ENCODE data around the gene FCN1.

Gene FCN1

DNA sequence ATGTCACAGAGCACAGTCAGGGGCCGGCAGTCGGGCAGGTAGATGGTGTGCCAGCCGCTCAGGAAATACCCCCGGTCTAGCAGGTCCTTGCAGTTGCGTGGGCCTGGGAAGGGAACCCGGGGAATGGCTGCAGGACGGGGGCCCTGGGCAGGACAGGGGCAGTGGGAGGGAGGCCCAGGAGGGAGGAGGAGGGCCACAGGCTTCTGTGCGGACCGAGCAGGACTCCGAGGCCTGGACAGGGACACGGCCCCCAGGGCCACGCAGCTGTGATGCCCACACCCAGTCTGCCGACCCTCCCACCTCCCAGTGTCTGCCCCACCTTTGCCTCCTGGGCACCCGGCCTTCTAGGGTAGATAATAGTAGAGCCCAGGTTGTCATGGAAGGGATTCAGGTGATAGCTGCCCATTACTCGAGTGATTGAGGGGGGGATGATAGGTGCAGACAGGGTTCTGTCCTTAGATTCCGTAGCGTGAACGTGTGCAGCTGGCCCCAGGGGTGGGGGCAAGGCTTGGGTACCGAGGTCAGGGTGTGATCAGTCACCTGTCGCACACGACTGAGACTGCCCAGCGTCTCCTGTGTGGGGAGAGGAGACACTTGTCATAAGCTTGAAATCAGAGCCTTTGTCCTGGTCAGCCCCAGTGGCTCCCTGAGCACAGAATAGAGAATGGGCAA is 4.5 kb downstream of the FCN1 start:
- no peak for DNase-seq

DNA sequence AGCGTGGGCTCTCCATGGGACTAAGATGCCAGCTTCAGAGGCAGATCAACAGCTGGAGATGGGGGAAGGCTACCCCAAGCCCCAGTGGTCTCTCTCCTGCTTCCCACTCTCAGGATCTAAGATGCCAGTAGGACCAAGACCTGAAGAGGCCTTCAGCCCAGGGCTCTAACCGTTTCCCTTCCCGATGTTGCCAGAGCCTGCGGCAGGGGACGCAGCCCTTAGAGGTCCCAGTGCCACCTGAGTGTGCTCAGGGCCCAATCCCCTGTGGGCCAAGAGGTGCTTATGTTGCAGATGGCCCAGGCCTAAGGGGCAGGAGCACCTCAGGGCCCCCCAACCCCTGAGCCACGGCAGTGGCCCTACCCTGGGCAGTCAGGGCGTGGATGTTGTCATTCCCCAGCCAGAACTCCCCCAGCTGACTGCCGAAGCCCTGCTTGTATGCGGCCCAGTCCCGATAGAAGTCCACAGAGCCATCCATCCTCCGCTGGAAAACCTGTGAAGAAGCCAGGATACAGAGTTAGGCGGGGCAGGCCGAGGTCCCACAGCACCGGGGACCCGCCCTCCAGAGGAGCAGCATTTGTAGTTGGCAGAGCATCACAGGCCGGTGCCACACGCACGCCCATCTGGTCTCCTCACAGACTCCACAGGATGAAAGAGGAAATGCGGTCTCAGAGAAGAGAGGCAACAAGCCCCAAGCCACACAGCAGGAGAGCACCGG is 5.4 kb downstream of the FCN1 start:
- no peak for DNase-seq

DNA sequence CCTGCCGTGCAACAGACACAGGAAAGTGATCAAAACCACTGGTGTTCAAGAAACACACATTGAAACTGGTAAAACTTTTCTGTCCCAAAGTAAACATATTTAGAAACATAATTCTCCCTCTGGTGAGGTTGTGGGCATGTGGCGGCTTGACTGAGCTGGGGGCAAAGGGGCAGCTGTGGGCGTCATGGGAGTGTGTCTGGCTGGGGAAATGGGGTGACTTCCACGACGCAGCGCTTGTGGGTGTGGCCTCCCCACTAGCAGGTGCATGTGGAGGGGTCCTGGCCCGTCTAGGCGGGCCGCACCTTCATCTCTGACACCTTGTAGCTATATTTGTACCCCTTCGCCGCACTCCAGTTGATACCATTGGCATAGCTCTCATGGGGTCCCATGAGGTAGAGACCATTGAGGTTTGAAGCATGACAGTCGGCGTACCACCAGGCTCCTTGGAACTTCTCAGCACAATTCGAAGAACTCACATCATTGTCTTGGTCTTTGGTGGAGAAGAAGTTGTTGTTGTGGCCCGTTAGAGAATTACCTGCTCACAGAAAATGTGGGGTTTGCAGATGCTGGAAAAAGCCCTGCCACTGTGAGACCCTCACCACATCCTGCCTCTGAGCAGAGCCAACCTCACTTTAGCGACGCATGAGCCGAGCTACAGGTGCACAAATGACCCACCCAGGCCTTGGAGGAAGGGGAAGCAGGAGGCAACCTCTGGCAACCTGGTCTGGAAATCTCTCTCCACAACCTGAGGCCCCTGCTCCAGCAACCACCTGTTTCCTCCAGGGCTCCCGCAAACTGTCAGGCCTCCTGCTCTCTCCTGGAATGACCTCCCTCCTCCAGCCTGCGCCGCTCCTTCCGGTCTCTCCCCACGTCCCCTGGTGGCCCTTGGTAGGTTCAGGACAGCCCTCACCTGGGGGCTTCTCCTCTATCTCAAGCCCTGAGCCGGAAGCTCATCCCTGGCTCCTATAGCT is 7.9 kb downstream of the FCN1 start:
- DNase-seq, result no peak

DNA sequence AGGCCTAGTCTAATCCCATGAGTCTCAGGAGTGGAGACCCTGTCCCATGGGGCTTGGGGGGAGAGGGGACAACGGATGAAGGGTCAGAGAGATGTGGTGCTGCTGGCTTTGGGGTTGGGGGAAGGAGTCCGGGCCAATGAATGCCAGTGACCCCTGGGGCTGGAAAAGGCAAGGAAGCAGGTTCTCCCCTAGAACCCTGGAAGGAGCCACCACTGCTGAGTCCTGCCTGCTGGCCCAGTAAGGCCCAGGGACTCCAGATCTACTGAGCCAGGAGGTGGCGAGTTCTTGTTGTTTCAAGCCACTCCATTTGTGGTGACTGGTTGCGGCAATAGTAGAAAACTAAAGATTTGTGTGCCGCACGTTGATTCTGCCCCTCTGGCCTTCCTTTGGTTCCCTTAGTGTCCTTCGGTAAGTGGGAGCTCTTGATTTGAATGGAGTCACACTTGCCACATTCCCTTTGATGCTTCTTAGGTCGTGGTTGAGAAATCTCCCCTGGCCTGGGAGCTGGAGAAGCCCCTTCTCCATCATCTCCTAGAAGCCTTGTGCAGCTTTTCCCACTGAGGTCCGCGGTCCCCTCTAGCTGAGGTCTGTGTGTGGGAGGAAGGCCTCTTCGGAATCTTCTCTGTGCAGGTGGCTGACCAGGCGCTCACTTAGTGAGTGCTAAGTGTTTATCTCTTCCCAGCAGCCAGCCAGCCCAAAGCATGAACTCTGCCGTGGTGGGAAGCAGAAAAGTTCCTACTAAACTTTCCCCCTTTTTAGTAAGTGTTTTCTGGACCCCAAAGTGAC is 9.0 kb downstream of the FCN1 start:
- DNase-seq, result peak; percentile 3

DNA sequence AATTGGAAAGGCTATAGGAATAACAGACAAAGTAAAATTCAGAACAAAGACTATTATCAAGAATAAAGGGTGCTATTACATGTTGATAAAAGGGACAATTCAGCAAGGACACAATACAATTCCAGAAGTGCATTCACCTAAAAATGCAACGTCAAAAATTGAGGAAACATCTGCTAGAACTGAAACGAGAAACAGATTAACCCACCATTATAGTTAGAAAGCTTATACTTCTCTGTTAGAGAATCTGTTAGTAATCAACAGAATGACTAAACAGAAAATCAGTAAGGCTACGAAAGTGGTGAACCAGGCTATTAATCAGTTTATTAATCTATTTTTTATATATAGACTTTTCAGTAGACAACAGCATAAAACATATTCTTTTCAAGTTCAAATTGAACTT is 14.8 kb downstream of the FCN1 start:
- DNase-seq, result no peak

DNA sequence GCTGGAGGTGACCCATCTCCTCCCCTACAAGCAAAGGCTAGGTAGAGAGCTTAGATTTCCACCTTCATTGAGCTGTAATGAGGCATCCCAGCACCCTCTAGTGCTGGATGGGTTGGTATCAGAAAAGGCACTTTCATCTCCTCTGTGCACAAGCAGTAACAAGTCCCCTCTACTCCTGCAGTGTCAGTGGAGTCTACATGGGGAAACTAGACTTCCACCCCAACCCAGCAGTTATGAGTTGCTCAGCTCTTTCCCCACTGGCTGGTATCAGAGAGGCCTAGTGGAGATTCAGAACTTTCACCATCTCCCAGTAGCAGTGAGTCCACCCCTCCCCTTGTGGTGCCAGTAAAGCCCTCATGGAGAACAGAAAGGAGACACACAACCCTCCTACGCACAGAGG is 17.9 kb downstream of the FCN1 start:
- no peak for DNase-seq

DNA sequence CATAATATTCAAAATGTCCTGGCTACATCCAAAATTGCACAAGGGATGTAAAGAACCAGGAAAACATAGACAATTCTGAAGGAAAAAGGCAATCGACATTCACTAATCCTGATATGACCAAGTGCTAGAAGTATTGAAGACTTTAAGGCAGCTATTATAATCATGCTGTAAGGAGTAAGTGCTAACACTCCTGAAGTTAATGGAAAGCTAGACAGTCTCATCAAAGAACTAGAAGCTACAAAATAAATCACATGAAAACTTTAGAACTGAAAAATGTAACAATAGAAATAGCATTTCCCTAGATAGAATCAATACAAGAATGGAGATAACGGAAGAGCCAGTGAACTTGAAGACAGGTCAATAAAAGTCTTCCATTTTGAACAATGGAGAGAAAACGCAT is 18.5 kb downstream of the FCN1 start:
- DNase-seq, result no peak

DNA sequence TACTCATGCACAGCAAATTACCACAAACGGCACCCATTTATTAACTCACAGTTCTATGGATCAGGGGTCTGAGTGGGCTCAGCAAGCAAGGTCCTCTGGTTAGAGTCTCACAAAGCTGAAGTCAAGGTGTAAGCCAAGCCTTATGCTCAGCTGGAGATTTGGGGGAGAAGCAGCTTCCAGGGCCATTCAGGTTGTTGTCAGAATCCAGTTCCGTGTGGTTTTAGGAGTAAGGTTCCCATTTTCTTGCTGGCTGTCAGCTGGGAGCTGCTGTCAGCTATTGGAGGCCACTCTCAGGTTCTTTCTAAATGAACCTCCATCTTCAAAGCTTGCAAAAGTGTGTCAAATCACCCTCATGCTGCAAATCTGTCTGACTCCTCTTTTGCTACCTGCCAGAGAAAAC is 19.4 kb downstream of the FCN1 start:
- no peak for DNase-seq

DNA sequence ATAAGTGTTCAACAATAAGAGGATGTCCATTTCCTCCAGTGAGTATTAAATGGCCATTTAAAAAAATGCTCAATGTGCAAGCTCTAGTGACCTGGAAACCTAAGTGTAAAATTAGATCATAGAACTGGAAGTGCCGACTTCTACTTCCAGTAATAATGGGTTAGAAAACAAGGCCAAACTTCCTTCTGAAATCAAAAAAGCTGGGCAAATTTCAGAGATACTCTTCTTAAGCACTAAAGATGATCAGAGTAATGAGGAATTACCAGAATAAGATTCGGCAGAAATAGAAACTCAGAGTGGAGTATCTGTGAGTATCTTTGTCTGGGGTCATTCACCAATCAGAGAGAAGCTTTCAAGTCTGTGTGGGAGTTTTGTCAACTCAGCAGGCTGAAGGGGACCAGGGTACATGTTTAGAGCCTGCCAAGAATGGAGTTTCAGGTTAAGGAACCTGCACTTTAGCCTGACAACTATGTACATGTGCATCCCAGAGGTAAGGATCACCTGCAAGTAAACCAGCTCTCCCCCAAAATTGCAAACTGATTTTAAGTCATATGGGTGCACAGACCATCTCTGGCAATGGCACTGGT is 20.0 kb downstream of the FCN1 start:
- DNase-seq, result no peak

DNA sequence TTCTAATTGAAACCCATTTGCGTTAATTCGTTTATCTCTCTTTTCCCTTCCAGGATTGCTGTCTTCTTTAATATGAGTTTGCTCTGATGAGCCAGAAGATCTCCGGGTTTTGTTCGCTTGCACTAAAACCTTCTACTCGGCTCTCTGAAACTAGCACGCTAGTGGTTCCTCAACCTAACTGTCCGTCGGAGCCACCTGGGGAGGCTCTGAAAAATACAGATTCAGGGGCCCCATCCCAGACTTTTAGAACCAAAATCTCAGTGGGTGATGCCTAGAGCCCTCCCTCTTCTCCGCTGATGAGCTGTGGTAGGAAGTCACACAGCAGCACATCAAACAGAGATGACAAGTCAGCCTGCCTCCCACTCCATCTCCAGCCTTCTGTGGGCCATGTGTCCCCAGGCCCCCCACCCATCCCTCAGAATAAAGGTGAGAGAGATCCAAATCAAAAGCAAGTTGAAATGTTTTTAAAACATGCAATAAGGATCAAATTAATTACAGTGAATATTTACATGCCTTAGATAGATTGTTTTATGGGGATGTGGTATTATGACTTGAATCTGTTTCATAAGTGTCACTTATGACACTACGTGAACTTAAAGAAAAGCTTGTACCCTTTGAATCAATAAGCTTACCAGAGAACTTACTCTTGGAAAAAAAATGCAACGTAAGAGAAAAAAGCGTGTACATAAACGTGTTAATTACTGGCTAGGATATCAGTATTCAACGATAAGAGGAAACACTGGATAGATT is 20.7 kb downstream of the FCN1 start:
- DNase-seq, result no peak

DNA sequence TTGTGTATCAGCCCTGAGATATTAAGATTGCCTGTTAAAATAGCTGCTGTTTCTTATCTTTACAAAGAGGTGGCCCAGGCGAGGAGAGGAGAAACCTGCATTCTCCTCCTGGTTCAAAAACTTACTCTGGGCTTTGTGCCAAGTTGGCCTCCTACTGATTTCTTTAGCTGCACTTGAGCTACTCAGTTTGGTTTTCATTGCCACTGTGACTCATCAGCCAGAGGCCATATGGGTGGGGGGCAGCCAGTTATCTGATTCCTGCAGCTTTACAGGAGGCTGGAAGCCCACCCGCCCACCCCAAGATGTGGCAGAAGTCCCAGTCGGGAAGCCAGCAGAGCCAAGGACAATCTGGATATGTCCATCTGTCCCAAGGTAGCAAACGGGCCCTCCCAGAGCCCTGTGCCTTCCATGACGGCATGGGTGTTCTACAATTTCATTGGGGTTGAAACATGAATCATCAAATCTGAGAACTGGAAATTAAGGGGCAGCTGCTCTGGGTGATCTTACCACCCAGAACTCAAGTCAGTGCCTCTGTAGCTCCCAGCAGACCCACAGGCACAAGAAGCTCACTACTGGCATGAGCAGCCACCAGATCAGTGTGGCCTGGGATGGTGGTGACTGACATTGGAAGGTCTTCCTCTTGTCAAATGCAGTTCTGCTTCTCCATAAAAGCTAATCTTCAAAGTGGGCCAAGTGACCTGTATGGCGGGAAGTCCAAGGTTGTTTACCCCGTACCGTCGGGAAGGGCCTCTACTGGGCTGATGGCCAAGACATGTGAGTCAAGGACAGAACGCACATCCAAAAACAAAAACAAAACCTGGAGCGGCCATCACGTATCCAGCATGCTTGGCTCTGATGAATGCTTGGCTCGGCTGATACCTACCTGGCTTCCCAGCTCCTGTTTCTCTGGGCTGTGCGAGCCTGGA is 21.5 kb downstream of the FCN1 start:
- DNase-seq, result no peak

DNA sequence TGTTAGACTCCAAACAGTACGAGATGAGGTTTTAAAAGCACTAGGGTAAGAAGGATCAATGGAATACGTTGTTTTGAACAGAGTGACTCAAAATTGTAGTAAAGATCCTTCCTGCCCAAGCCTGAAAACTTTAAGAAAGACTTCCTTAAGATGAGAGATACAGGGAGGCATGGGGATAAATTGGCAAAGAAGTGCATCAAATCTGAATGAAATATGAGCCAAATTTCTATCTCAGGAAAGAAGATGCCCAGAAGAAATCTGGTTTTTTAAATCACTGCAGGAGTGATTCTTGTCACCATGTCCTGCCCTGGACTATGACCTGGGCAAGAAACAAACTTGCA is 22.2 kb downstream of the FCN1 start:
- no peak for DNase-seq

DNA sequence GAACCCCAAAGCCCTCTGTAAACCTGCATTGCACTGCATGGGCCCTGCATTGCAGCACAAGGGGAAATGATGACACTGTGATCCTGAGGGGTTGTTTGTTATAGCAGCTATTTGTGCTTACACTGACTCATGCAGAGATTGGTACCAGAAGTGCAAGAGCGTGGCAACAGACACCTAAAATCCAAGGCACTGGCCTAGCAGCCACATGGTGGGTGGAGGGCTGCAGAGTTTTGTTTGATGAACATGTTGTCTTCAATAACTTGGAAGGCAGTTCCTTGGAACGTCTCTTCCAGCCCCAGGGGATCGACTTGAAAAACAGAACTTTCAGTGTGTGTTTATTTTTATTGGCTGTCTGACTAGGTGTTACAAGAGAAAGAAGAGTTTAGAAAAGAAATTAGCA is 22.6 kb downstream of the FCN1 start:
- no peak for DNase-seq

DNA sequence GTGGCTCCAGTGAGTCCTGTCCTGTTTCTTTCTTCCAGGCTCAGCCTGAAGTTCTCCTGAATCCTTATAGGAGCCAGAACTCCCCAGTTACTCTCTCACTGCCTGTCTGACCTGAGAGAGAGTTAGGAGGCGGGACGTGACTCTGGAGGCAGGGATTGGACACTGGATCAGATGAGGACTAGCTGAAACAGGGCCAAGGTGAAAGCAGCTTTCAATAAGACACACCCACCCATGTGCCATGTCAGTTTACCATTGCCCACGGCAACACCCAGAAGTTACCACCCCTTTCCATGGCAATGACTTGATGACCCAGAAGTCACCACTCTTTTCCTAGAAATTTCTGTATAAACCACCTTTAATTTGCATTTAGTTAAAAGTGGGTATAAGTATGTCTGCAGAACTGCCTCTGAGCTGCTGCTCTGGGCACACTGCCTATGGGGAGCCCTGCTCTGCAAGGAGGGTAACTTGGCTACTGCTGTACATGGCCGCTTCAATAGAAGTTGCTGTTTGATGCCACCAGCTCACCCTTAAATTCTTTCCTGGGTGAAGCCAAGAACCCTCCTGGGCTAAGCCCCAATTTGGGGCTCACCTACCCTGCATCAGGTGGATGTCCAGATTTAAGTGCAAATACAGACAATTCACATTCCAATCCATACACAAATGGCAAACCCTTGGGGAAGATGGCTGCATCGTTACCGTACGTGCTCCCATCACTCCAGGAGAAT is 23.4 kb downstream of the FCN1 start:
- DNase-seq, result peak; percentile 4

DNA sequence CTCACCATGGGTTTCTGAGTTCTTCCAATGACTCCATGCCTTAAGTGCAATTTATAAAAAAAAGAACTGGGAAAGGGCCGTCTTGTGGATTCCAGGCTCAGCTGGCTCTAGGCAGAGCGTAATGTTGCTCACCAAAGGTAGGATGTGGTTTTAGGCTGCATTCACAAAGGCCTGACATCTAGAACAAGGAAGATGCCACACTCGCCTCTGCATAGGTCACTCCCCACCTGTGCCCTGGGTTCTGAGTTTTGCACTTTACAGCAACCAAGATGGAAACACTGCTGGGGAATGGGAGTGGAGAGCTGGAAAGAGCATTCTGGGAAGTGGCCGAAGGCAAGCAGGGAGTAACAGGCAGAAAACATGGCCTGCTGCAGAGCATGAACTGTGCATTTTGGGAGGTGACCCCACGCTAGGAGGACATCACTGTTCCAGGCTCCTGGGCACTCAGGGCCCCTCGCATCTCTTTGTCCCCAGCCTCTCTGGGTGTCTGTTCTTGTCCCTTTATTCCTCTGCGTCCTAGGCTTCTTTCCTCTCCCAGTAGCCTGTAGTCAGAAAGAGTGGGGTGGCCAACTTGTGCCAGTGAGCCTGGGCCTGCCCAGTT is 24.8 kb downstream of the FCN1 start:
- peak; percentile 4 for DNase-seq

DNA sequence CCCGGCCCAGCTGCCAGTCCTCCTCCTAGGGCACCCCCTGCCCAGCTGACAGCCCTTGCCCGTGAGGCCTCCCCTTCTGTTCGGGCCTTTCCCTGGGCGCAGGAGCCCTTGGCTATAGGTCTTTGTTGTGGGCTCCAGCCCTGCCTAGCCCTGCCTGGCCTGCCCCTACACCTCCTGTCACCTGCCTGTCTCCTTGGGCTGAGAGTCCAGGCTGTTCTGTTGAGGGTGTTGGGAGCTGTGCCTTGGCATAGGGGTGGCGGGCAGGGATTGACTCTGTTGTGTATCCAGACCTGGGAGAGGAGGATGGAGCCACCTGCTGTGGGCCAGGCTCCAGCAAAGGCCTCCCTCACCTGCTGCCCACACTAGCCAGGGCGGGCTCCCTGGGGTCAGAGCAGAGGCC is 25.5 kb downstream of the FCN1 start:
- peak; percentile 5 for DNase-seq

DNA sequence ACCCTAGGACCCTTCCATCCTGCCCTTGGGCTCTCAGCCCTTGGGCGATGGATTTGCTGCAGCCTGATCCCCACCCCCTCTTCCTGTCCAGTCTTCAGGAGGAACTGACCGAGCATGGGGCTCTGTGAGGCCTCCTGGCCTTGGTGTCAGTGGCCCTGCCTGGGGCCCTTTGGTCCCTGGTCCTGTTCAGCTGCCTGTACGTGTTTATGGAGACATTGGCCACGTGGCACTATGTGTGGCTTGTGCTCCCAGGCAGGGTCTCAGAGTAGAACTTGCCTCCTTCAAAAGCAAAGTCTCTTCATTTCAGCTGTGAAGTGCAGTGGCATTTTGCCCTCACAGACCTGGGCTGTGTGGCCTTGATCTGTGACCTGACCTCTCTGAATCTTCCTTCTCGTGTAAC is 26.0 kb downstream of the FCN1 start:
- DNase-seq, result peak; percentile 2

DNA sequence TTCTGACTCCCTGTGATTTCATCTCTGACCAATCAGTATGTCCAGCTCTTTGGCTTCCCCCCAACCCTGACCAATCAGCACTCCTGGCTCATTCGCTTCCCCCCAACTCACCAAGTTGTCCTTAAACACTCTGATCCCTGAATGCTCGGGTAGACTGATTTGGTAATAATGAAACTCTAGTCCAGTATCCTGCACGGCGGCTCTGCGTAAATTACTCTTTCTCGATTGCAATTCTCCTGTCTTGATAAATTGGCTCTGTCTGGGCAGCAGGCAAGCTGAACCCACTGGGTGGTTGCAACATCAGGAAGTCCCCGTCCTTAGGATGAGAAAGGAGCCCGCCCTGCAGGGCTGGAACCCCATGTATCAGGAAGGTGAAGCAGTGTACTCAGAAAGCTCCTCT is 26.7 kb downstream of the FCN1 start:
- DNase-seq, result peak; percentile 2

DNA sequence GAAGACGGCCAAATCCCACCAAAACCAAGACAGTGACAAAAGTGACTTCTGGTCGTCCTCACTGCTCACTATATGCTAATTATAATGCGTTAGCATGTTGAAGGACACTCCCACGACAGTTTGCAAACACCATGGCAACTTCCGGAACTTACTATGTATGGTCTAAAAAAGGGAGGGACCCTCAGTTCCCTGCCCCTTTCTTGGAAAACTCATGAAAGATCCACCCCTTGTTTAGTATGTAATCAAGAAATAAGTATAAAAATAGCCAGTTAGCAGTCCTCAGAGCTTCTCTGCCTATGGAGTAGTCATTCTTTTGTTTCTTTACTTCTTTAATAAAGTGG is 27.6 kb downstream of the FCN1 start:
- DNase-seq, result peak; percentile 0

Data from activated CD4-positive, alpha-beta T cell treated with anti-CD3 and anti-CD28 coated beads for 1 hour (primary cell).